ENCODE data around the gene KRTAP10-3. TPM values are rescaled to one million over a fixed set of nuclear protein-coding genes. Genes with fewer than 3 reads are reported as not detected.

Gene KRTAP10-3
- total and polyA plus RNA-seq, 9 of the 15 experiments (the other 6 are each of a cell fraction or from before 2014, with no cell fraction given) = not detected

GRCh38 chr21:44593598-44594405 is 35.2 kb upstream of the KRTAP10-3 start (continued):
- TF ChIP-seq ZFP91 (CRISPR knock-in tag; IDR thresholded peaks at IDR 0.05) = no peak
- no peak for TF ChIP-seq ZNF217 (CRISPR knock-in tag; IDR thresholded peaks at IDR 0.05)
- peak; percentile 94 to 98 for TF ChIP-seq TRIM24 (IDR thresholded peaks at IDR 0.05)
- TF ChIP-seq NCOA2 (IDR thresholded peaks at IDR 0.05; ENCODE audit: partially characterized antibody in 2 of 2) = no peak
- no peak for TF ChIP-seq NR4A1 (CRISPR knock-in tag; IDR thresholded peaks at IDR 0.05)
- peak; percentile 98 for TF ChIP-seq NR4A1 (tag; IDR thresholded peaks at IDR 0.05)
- no peak for TF ChIP-seq FOXJ3 (CRISPR knock-in tag; IDR thresholded peaks at IDR 0.05)
- peak; percentile 99 for TF ChIP-seq REST (IDR thresholded peaks at IDR 0.05; ENCODE audit: borderline replicate concordance)
- no peak for TF ChIP-seq REST (CRISPR knock-in tag; IDR thresholded peaks at IDR 0.05; ENCODE audit: low read depth)
- TF ChIP-seq TARDBP (IDR thresholded peaks at IDR 0.05) = peak; percentile 79; the same call in 1 of the 2 replicates
- TF ChIP-seq FOXP1 (CRISPR knock-in tag; IDR thresholded peaks at IDR 0.05) = no peak
- TF ChIP-seq PRMT5 (CRISPR knock-in tag; IDR thresholded peaks at IDR 0.05) = no peak
- TF ChIP-seq ZNF655 (CRISPR knock-in tag; IDR thresholded peaks at IDR 0.05) = no peak
- 0 out of 2 replicates have a peak, but pooled peaks have one; percentile 29 for TF ChIP-seq MBD2 (IDR thresholded peaks at IDR 0.05; ENCODE audit: borderline replicate concordance, low read depth)
- peak; percentile 90 for TF ChIP-seq L3MBTL2 (IDR thresholded peaks at IDR 0.05)
- no peak for TF ChIP-seq TFAM (CRISPR knock-in tag; conservative IDR thresholded peaks at IDR 0.05)
- TF ChIP-seq NBN (IDR thresholded peaks at IDR 0.05; ENCODE audit: low read depth) = peak; percentile 79
- no peak for TF ChIP-seq YY1 (IDR thresholded peaks at IDR 0.05; ENCODE audit: borderline replicate concordance in 1 of 3, control insufficient read depth in 1 of 3, extremely low read depth in 1 of 3, insufficient read depth in 3 of 3, insufficient read length in 1 of 3, insufficient replicate concordance in 2 of 3, low read depth in 1 of 3, low read length in 2 of 3)
